Lower leg skin (tissue), 4 donors: Measurements from ENCODE around the gene TCERG1. TPM values are rescaled to one million over a fixed set of nuclear protein-coding genes. Genes with fewer than 3 reads are reported as not detected.

Experiments
- DNase-seq, 2 donors: peaks; one replicate each; pipeline ENCODE4 v3.0.0-alpha.2; 2019; ENCODE audit warnings: low spot score in 2 of 2
- H3K4me3 ChIP-seq: fragments of 200-600 bp; sonication (generic); 2 replicates; pipeline ENCODE4 v1.5.1; 2017; ENCODE audit warnings: mild to moderate bottlenecking, low read depth; ENCODE audit not compliant: poor library complexity, severe bottlenecking
- CTCF ChIP-seq, 3 donors: fragments of 450-650 bp; IDR thresholded peaks; one replicate each; pipeline ENCODE4 v1.5.1; 2016; ENCODE audit warnings: antibody characterized with exemption in 3 of 3, mild to moderate bottlenecking in 3 of 3, moderate library complexity in 2 of 3
- POLR2A ChIP-seq, 2 donors: fragments of 450-650 bp; IDR thresholded peaks; one replicate each; pipeline ENCODE4 v1.6.1; 2016 to 2017; ENCODE audit warnings: antibody characterized with exemption in 2 of 2, mild to moderate bottlenecking in 1 of 2, moderate library complexity in 1 of 2
- WGBS, 2 donors: methylation state at CpG; one replicate each; pipeline ENCODE4 v1.1.5; 2018; 5-methylcytosine and 5-hydroxymethylcytosine counted together
- intact Hi-C: fragments of 100-400 bp; cut with DNase I; formaldehyde crosslinking; loops from one replicate; pipeline ENCODE4 v1.15.0; 2023; ENCODE audit warnings: low total_unique reads
- total RNA-seq, 4 donors: library from RNA; depleted of rRNA; stranded (reverse); fragments of >200 nt; gene quantifications; one replicate each; pipeline ENCODE4 v1.1.0, GENCODE V29; 2016

The TCERG1 gene
- total RNA-seq, 4 donors from 2014 or later: 33.8 to 69.5 (median 42.2) TPM

GRCh38 chr5:146409054-146409671 lies 38.0 kb upstream of the TCERG1 start:
- intact Hi-C loops: no loop called here
- no peak for TF ChIP-seq POLR2A (IDR thresholded peaks at IDR 0.05)
- no peak for TF ChIP-seq CTCF (IDR thresholded peaks at IDR 0.05)
- WGBS, 2 donors: 12 to 22% methylated on average over 11 of the region's 11 CpGs
- DNase-seq: no peak
- H3K4me3 ChIP-seq: no peak overlapping the region

- intact Hi-C loops: no loop called here
- 81 to 87% methylated on average over 2 of the region's 2 CpGs for WGBS, 2 donors
Measured at GRCh38 chr5:146410272-146410671, 36.9 kb upstream of the TCERG1 start.

DNA sequence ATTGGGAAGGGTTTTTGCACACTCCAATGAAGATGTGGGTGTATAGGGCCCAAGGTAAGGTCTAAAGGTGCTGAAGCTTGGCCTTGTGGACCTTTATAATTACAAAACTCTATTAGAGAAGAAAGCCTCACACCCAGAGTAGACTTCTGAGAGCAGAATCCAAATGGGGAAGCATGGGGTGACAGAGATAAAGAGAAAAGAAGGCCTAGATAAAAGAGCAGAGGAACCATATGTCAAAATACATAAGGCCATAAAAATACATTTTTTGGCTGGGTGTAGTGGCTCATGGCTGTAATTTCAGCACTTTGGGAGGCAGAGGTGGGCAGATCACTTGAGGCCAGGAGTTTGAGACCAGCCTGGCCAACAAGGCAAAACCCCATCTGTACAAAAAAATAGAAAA lies 27.4 kb upstream of the TCERG1 start:
- TF ChIP-seq CTCF (IDR thresholded peaks at IDR 0.05) (no peak), POLR2A (IDR thresholded peaks at IDR 0.05) (no peak)
- H3K4me3 ChIP-seq: no peak overlapping the region
- no peak for DNase-seq
- intact Hi-C loops: loop anchor here (10.0 kb wide), 1 partner anchor 125 kb away; no protein-coding TSS in a partner anchor

More at GRCh38 chr5:146410272-146410671, 36.9 kb upstream of the TCERG1 start:
- H3K4me3 ChIP-seq: no peak overlapping the region
- DNase-seq: no peak
- TF ChIP-seq POLR2A (IDR thresholded peaks at IDR 0.05): no peak
- TF ChIP-seq CTCF (IDR thresholded peaks at IDR 0.05): no peak

DNA sequence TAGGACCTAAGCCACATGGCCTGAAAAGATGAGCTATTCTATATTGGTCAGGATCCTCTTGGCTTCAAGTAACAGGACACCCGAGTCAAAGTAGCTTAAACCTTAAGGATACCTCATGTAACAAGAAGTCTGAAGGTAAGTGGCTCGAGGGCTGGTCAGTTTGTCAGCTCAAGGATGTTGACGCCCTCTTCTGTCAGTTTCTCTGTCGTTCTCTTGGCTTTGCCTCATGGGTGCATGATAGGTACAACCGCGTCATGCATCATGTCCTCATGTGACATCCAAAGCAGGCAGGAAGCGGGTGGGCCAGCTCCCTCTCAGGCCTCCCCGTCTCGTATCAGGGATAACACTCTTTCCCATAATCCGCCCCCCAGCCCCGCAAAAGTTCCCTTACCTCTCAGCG lies 22.1 kb upstream of the TCERG1 start:
- TF ChIP-seq CTCF (IDR thresholded peaks at IDR 0.05): no peak
- TF ChIP-seq POLR2A (IDR thresholded peaks at IDR 0.05): no peak
- no peak overlapping the region for H3K4me3 ChIP-seq
- intact Hi-C loops: loop anchor here (10.0 kb wide), 1 partner anchor 130 kb away; no protein-coding TSS in a partner anchor
- 74 to 85% methylated on average over 11 to 12 of the region's 12 CpGs for WGBS, 2 donors
- no peak for DNase-seq

DNA sequence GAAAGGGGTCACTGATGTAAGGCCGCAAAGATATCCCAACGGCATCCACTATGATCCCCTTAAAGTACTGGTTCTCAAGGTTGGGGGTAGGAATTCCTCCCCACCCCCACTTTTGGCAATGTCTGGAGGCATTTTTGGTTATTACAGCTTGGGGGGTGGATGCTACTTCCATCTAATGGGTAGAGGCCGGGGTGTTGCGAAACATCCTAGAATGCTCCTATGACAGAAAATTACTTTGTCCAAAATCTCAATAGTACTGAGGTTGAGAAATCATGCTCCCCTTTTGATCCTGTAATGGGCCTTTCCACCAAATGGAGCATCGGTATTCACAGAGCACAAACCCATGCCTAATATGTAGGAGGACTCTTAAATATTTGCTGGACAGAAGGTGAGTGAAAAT lies 20.8 kb upstream of the TCERG1 start:
- 79 to 82% methylated on average over 5 of the region's 5 CpGs for WGBS, 2 donors
- intact Hi-C loops: loop anchor here (10.0 kb wide), 1 partner anchor 132 kb away; no protein-coding TSS in a partner anchor
- no peak for DNase-seq
- no peak overlapping the region for H3K4me3 ChIP-seq
- TF ChIP-seq CTCF (IDR thresholded peaks at IDR 0.05): no peak
- no peak for TF ChIP-seq POLR2A (IDR thresholded peaks at IDR 0.05)
